Sigmoid colon (tissue), 7 donors: ENCODE measurements around the gene SPZ1. TPM values are rescaled to one million over a fixed set of nuclear protein-coding genes. Genes with fewer than 3 reads are reported as not detected.

Source experiments
- DNase-seq: peaks from one replicate; pipeline ENCODE4 v3.0.0-alpha.2; 2019
- H3K27ac ChIP-seq, 4 donors: fragments of 200-600 bp; sonication (generic); one replicate each; pipeline ENCODE4 v1.5.1; 2016 to 2019; ENCODE audit warnings: mild to moderate bottlenecking in 1 of 4
- H3K27me3 ChIP-seq, 3 donors: fragments of 200-600 bp; sonication (generic); one replicate each; pipeline ENCODE4 v1.5.1; 2019; ENCODE audit warnings: mild to moderate bottlenecking in 1 of 3
- H3K36me3 ChIP-seq, 4 donors: fragments of 200-600 bp; sonication (generic); one replicate each; pipeline ENCODE4 v1.5.1; 2016 to 2019
- H3K4me1 ChIP-seq, 4 donors: fragments of 200-600 bp; sonication (generic); one replicate each; pipeline ENCODE4 v1.5.1; 2017 to 2019
- H3K4me3 ChIP-seq, 4 donors: fragments of 200-600 bp; sonication (generic); one replicate each; pipeline ENCODE4 v1.5.1; 2017 to 2019; ENCODE audit warnings: mild to moderate bottlenecking in 2 of 4, moderate library complexity in 1 of 4
- H3K9me3 ChIP-seq, 4 donors: fragments of 200-600 bp in 3 of 4; sonication (generic) in 3 of 4; one replicate each; pipeline versions ENCODE4 v1.5.1 to v1.6.1; 2013 to 2019
- EP300 ChIP-seq, 4 donors: sonication (generic); formaldehyde crosslinking; IDR thresholded peaks; one replicate each; pipeline ENCODE4 v1.6.1; 2017; ENCODE audit warnings: antibody characterized with exemption in 4 of 4
- POLR2A ChIP-seq, 2 donors: fragments of 450-650 bp; IDR thresholded peaks; one replicate each; pipeline ENCODE4 v1.6.1; 2016; ENCODE audit warnings: antibody characterized with exemption in 2 of 2, mild to moderate bottlenecking in 2 of 2, moderate library complexity in 2 of 2
- POLR2AphosphoS5 ChIP-seq, 4 donors: sonication (generic); formaldehyde crosslinking; IDR thresholded peaks; one replicate each; pipeline ENCODE4 v1.6.1; 2017; ENCODE audit warnings: antibody characterized with exemption in 4 of 4
- WGBS, 2 donors: extraction: QIAGEN DNeasy Blood & Tissue Kit; methylation state at CpG; one replicate each; pipeline ENCODE4 v1.1.7; 2013; 5-methylcytosine and 5-hydroxymethylcytosine counted together
- intact Hi-C: fragments of 100-400 bp; cut with DNase I; formaldehyde crosslinking; loops from one replicate; pipeline ENCODE4 v1.15.1; 2023
- polyA plus RNA-seq, 3 donors: library from polyadenylated mRNA; stranded (reverse); fragments of 200-250 nt; gene quantifications; one replicate each; pipeline ENCODE4 v1.2.3, GENCODE V29; 2013
- total RNA-seq, 4 donors: library from RNA; depleted of rRNA; stranded (reverse); fragments of >200 nt; gene quantifications; one replicate each; pipeline ENCODE4 v1.1.0, GENCODE V29; 2016
- TF ChIP-seq, protein P1 (sequence below), 4 experiments: fragments of 450-650 bp in 3 of 4; fragments of 200-600 bp in 1 of 4; IDR thresholded peaks; one replicate each; pipeline ENCODE4 v1.5.1; 2016 to 2019; ENCODE audit warnings: antibody characterized with exemption in 4 of 4, mild to moderate bottlenecking in 3 of 4, moderate library complexity in 2 of 4
- donor health status: healthy with polysubstance abuse.
- donor health status: Bipolar disorder and iron deficiency.
- donor health status: healthy.

The SPZ1 gene
- total and polyA plus RNA-seq, 7 donors: not detected

DNA sequence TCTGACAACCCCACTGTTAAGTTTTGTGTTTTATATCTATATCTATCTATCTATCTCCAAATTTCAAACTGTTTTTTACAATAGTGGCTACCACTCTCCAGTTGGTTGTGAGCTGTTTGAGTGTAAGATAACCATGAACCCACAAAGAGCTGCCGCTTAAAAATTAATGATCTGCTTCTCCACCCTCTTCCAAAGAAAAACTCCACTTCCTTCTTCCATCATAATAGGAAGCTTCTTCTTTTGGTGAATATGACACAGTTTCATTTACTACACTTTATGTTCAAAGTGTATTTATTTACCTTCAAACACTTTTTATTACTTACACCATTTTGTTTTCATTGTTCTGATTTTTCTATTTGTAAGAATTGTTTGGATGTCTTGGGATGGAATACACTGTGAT lies 37.9 kb downstream of the SPZ1 start:
- no peak overlapping the region for H3K27ac ChIP-seq
- H3K27me3 ChIP-seq: no peaks in the 10 kb centered on the region
- no peaks in the 10 kb centered on the region for H3K36me3 ChIP-seq
- no peak for TF ChIP-seq EP300 (IDR thresholded peaks at IDR 0.05)
- TF ChIP-seq POLR2A (IDR thresholded peaks at IDR 0.05): no peak
- TF ChIP-seq, protein P1, sequence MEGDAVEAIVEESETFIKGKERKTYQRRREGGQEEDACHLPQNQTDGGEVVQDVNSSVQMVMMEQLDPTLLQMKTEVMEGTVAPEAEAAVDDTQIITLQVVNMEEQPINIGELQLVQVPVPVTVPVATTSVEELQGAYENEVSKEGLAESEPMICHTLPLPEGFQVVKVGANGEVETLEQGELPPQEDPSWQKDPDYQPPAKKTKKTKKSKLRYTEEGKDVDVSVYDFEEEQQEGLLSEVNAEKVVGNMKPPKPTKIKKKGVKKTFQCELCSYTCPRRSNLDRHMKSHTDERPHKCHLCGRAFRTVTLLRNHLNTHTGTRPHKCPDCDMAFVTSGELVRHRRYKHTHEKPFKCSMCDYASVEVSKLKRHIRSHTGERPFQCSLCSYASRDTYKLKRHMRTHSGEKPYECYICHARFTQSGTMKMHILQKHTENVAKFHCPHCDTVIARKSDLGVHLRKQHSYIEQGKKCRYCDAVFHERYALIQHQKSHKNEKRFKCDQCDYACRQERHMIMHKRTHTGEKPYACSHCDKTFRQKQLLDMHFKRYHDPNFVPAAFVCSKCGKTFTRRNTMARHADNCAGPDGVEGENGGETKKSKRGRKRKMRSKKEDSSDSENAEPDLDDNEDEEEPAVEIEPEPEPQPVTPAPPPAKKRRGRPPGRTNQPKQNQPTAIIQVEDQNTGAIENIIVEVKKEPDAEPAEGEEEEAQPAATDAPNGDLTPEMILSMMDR (IDR thresholded peaks at IDR 0.05): no peak
- no peak for TF ChIP-seq POLR2AphosphoS5 (IDR thresholded peaks at IDR 0.05)
- 86 to 93% methylated on average over 1 of the region's 1 CpG for WGBS, 2 donors
- no peak overlapping the region for H3K4me3 ChIP-seq
- intact Hi-C loops: no loop called here
- H3K4me1 ChIP-seq: no peaks in the 10 kb centered on the region
- no peak for DNase-seq
- no peaks in the 10 kb centered on the region for H3K9me3 ChIP-seq

DNA sequence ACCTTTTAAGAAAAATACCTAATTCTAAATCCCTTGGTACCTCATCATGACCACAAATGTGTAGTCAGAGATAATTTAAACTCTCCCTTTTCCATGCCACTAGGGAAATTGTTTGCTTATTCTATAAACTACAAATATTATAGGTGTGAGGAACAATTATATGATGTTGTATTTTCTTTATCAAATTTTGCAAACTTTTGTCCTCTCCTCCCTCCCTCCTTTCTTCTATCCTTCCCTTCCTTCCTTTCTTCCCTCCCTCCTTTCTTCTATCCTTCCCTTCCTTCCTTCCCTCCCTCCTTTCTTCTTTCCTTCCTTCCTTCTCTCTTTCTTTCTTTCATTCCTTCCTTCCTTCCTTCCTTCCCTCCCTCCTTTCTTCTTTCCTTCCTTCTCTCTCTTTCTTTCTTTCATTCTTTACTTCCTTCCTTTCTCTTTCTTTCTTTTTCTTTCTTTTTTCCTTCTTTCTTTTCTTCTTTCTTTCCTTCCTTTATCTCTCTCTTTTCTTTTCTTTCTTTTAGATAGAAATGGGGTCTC lies 41.2 kb downstream of the SPZ1 start:
- intact Hi-C loops: no loop called here
- no peaks in the 10 kb centered on the region for H3K9me3 ChIP-seq
- no peak for DNase-seq
- H3K27ac ChIP-seq: no peak overlapping the region
- no peaks in the 10 kb centered on the region for H3K36me3 ChIP-seq
- no peak for TF ChIP-seq POLR2AphosphoS5 (IDR thresholded peaks at IDR 0.05)
- TF ChIP-seq EP300 (IDR thresholded peaks at IDR 0.05): no peak
- TF ChIP-seq POLR2A (IDR thresholded peaks at IDR 0.05): no peak
- TF ChIP-seq, protein P1 (IDR thresholded peaks at IDR 0.05): no peak
- no peaks in the 10 kb centered on the region for H3K27me3 ChIP-seq
- no peak overlapping the region for H3K4me3 ChIP-seq
- H3K4me1 ChIP-seq: no peaks in the 10 kb centered on the region

DNA sequence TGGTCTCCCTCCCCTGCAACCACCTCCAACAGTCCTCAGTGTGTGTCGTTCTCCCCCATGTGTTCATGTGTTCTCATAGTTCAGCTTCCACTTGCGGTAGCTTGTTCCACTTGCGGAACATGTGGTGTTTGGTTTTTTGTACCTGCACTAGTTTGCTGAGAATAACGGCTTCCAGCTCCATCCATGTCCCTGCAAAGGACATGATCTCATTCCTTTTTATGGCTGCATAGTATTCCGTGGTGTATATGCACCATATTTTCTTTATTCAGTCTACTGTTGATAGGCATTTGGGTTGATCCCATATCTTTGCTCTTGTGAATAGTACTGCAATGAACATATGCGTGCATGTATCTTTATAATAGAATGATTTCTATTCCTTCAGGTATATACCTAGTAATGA lies 45.1 kb downstream of the SPZ1 start:
- no peak for DNase-seq
- H3K4me3 ChIP-seq: no peak overlapping the region
- H3K27me3 ChIP-seq: no peaks in the 10 kb centered on the region
- no peaks in the 10 kb centered on the region for H3K36me3 ChIP-seq
- TF ChIP-seq EP300 (IDR thresholded peaks at IDR 0.05): no peak
- TF ChIP-seq, protein P1 (IDR thresholded peaks at IDR 0.05): no peak
- TF ChIP-seq POLR2A (IDR thresholded peaks at IDR 0.05): no peak
- no peak for TF ChIP-seq POLR2AphosphoS5 (IDR thresholded peaks at IDR 0.05)
- H3K9me3 ChIP-seq: no peaks in the 10 kb centered on the region
- 94 to 95% methylated on average over 6 of the region's 6 CpGs for WGBS, 2 donors
- intact Hi-C loops: no loop called here
- H3K4me1 ChIP-seq: no peaks in the 10 kb centered on the region
- H3K27ac ChIP-seq: no peak overlapping the region

DNA sequence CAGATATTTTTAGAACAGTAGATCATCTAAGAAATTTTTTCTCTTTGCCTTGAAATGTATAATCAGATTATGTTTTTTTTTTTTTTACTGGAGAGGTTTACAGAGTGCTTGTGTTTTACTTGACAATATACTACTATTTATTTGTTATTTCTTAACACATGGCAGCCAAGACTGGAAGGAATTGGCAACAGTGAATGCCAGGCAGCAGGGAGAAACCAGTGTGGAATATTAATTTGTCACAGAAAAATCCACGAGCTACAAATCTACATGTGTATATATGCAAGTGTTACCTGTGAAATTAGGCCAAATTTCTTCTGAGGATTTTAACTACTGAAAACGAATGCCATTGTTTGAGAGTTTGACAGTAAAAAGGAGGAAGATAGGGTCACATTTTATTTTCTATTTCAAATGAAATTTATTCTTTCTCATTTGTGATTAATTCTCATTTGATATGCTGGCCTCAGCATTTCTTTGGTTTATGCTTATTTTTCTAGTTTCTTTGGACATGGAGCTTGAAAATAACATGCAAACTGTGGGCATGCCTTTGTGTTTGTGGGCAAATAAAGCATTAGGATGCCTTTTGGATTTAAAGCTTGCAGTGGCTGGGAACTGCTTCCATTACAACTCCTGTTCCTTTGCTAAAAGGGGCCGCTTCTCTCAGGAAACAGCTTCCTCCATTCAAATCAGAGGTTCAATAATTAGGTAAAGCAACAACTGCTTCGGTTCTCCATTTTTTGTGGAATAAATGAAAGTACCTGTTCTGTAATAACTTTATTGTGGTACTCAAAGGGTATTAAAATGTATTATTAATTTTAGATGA lies 49.1 kb downstream of the SPZ1 start:
- WGBS, 2 donors: 44 to 70% methylated on average over 4 of the region's 4 CpGs
- no peaks in the 10 kb centered on the region for H3K4me1 ChIP-seq
- no peak for DNase-seq
- no peak overlapping the region for H3K27ac ChIP-seq
- no peaks in the 10 kb centered on the region for H3K36me3 ChIP-seq
- H3K27me3 ChIP-seq: no peaks in the 10 kb centered on the region
- no peak overlapping the region for H3K4me3 ChIP-seq
- H3K9me3 ChIP-seq: no peaks in the 10 kb centered on the region
- TF ChIP-seq POLR2AphosphoS5 (IDR thresholded peaks at IDR 0.05) (no peak), POLR2A (IDR thresholded peaks at IDR 0.05) (no peak), EP300 (IDR thresholded peaks at IDR 0.05) (no peak)
- TF ChIP-seq, protein P1 (IDR thresholded peaks at IDR 0.05): no peak
- intact Hi-C loops: no loop called here
